HG02870 (cell line): ENCODE results near the gene METTL27.
"Not testable (repeated sequence)": the region's sequence is repeated elsewhere in the genome, so short reads cannot be mapped to it uniquely, and the experiment has no call there.

Experiments used
- ATAC-seq: cut with Tn5 transposase; IDR thresholded peaks from one replicate; pipeline ENCODE4 v1.9.1; 2021; ENCODE audit warnings: mild to moderate bottlenecking, moderate library complexity; ENCODE audit not compliant: unreplicated experiment

Gene METTL27

GRCh38 chr7:73870041-73870492 lies 27.8 kb upstream of the METTL27 start:
- ATAC-seq = no peak

- ATAC-seq = no peak
These were observed 26.9 kb upstream of the METTL27 start for GRCh38 chr7:73869011-73869798.

- ATAC-seq = no peak
These were observed 24.1 kb upstream of the METTL27 start for GRCh38 chr7:73866446-73866767.

- ATAC-seq = no peak
These were observed 23.6 kb upstream of the METTL27 start for GRCh38 chr7:73865738-73866445.

- no peak for ATAC-seq
These were observed 22.8 kb upstream of the METTL27 start for GRCh38 chr7:73864981-73865711.

- no peak for ATAC-seq
These were observed 19.0 kb upstream of the METTL27 start for GRCh38 chr7:73861305-73861704.

- no peak for ATAC-seq
These were observed 18.5 kb upstream of the METTL27 start, which contains the start of gene TMEM270 for GRCh38 chr7:73860859-73861258. TSS of gene TMEM270 (plus strand) at chr7:73861159. CDS start at chr7:73861195, 36 bp downstream.

- no peak for ATAC-seq
These were observed 16.5 kb upstream of the METTL27 start for GRCh38 chr7:73858807-73859206.

- no peak for ATAC-seq
These were observed 14.6 kb upstream of the METTL27 start for GRCh38 chr7:73856941-73857340.

- no peak for ATAC-seq
These were observed 10.2 kb upstream of the METTL27 start for GRCh38 chr7:73852500-73852899.

- ATAC-seq = peak; percentile 81
These were observed 9.4 kb upstream of the METTL27 start for GRCh38 chr7:73851410-73852338.

- no peak for ATAC-seq
These were observed 8.5 kb upstream of the METTL27 start for GRCh38 chr7:73850781-73851207.

- ATAC-seq = no peak
These were observed 5.8 kb upstream of the METTL27 start for GRCh38 chr7:73847941-73848723.

- ATAC-seq = not testable (repeated sequence)
These were observed 3.4 kb upstream of the METTL27 start for GRCh38 chr7:73845701-73846195.

- ATAC-seq = no peak
These were observed 2.6 kb upstream of the METTL27 start for GRCh38 chr7:73844848-73845460.

- no peak for ATAC-seq
These were observed 1.8 kb upstream of the METTL27 start for GRCh38 chr7:73844131-73844547.

- ATAC-seq = no peak
These were observed 638 bp downstream of the METTL27 start for GRCh38 chr7:73841689-73842066.

- no peak for ATAC-seq
These were observed 1.5 kb downstream of the METTL27 start for GRCh38 chr7:73840715-73841379.
